Fibroblast of pulmonary artery (primary cell): ENCODE results near the gene CHTF18.
"Not testable (repeated sequence)": the region's sequence is repeated elsewhere in the genome, so short reads cannot be mapped to it uniquely, and the experiment has no call there.

Experiments used
- DNase-seq: peaks from one replicate; pipeline ENCODE4 v3.0.0-alpha.2; 2010; ENCODE audit warnings: low read depth
- H3K4me3 ChIP-seq: replicated peaks from 2 replicates; pipeline ENCODE4 v1.5.1; 2011; ENCODE audit warnings: low read depth, mild to moderate bottlenecking, control low read depth, low read length, moderate library complexity
- TF ChIP-seq, protein P1 (sequence below): IDR thresholded peaks from 2 replicates; pipeline ENCODE4 v1.5.1; 2011; ENCODE audit warnings: mild to moderate bottlenecking, control low read depth, low read length, inconsistent platforms; ENCODE audit errors: missing control alignments

CHTF18 gene

GRCh38 chr16:769184-769784, 19.1 kb upstream of the CHTF18 start:
- H3K4me3 ChIP-seq: no peak overlapping the region
- TF ChIP-seq, protein P1, sequence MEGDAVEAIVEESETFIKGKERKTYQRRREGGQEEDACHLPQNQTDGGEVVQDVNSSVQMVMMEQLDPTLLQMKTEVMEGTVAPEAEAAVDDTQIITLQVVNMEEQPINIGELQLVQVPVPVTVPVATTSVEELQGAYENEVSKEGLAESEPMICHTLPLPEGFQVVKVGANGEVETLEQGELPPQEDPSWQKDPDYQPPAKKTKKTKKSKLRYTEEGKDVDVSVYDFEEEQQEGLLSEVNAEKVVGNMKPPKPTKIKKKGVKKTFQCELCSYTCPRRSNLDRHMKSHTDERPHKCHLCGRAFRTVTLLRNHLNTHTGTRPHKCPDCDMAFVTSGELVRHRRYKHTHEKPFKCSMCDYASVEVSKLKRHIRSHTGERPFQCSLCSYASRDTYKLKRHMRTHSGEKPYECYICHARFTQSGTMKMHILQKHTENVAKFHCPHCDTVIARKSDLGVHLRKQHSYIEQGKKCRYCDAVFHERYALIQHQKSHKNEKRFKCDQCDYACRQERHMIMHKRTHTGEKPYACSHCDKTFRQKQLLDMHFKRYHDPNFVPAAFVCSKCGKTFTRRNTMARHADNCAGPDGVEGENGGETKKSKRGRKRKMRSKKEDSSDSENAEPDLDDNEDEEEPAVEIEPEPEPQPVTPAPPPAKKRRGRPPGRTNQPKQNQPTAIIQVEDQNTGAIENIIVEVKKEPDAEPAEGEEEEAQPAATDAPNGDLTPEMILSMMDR: no peak
- DNase-seq: no peak

GRCh38 chr16:769934-770333, 18.5 kb upstream of the CHTF18 start:
- DNase-seq: no peak
- TF ChIP-seq, protein P1: no peak
- no peak overlapping the region for H3K4me3 ChIP-seq

- DNase-seq: no peak
- no peak overlapping the region for H3K4me3 ChIP-seq
- TF ChIP-seq, protein P1: no peak
Measured at GRCh38 chr16:770411-770810, 18.0 kb upstream of the CHTF18 start.

DNA sequence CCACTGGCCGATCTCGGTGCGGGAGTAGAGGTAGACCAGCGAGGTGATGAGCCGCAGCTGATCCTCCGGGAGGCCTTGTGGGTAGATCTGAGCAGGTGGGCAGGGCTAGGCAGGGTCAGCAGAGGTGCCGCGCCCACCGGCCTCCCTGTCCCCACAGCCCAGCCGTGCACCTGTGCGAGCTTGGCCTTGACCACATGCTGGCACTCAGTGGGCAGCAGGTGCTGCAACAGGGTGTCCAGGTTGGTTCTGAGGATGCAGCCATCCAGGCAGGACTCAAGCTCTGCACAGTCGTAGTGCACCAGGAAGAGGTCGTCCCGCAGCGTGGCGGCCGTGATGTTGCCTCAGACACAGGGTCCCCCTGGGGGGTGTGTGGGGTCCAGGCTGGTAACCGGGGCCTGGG, 15.5 kb upstream of the CHTF18 start:
- TF ChIP-seq, protein P1: no peak
- no peak for DNase-seq
- H3K4me3 ChIP-seq: no peak overlapping the region

DNA sequence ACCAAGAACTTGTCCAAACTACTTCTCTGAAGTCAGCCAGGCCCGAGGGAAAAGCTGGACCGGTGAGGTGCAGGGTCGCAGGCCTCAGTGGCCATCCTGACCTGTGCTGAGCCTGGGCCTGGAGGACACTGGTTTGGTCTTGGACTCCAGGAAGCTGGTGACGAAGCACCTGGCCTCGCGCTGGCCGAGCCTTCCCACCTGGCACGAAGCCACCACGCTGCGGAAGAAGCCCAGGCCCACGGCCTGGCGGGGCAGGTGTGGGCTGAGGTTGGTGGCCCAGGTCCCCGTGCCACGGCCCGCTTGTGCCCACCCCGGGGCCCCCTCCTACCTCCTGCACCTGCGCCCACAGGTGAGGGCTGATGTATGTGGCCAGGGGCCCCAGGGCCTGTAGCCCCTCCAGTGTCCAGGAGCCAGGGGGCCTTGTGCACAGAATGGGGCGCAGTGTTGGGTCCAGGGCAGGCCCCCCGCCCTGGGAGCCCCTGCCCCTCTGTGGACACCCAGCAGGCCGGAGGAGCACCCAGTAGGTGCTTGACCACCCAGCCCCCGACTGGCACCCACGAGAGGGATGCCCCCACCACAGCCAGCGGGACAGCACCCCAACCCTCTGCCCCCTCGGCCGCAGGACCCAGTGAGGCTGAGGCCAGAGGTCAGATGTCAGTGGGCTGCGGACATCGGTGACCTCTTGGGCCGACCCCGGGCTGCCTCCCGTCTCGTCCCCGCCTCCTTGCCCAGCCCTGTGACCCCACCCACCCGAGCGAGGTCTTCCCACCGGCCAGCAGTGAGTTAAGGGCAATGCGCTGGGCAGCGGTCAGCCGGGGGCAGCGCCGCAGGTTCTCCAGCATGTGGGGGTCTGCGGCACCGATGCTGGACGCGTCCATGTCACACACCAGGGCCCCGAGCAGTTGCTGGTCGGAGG, 14.1 kb upstream of the CHTF18 start:
- TF ChIP-seq, protein P1: no peak
- no peak overlapping the region for H3K4me3 ChIP-seq
- DNase-seq: no peak

- TF ChIP-seq, protein P1: no peak
- no peak overlapping the region for H3K4me3 ChIP-seq
- DNase-seq: no peak
Measured at GRCh38 chr16:775236-775796, 13.1 kb upstream of the CHTF18 start.

DNA sequence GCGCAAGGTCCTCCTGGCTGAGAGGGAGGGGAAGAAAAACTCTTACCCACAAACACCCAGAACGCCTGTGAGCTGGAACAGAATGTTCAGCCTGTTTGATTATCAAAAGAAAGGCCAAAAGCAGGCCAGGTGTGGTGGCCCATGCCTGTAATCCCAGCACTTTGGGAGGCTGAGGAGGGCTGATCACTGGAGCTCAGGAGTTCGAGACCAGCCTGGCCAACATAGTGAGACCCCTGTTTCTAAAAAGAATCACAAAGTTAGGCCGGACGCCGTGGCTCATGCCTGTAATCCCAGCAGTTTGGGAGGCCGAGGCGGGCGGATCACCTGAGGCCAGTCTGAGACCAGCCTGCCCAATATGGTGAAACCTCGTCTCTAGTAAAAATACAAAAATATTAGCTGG, 12.1 kb upstream of the CHTF18 start:
- DNase-seq, H3K4me3 ChIP-seq: not testable (repeated sequence)
